KOPT-K1 (cell line): Measurements from ENCODE around the gene CEP57.
A peak's percentile ranks its signal among the peaks of the same experiment; 100 is the strongest.

Experiments
- H3K27ac ChIP-seq: fragments of 200-600 bp; sonication (generic); 2 replicates; pipeline ENCODE4 v1.5.1; 2016; ENCODE audit warnings: antibody characterized with exemption, mild to moderate bottlenecking, low read depth, low read length; ENCODE audit not compliant: poor library complexity, severe bottlenecking
- H3K36me3 ChIP-seq: fragments of 200-600 bp; sonication (generic); 2 replicates; pipeline ENCODE4 v1.5.1; 2017; ENCODE audit warnings: antibody characterized with exemption, mild to moderate bottlenecking, low read length, moderate library complexity; ENCODE audit not compliant: insufficient read depth
- H3K9me3 ChIP-seq: fragments of 200-600 bp; sonication (generic); 2 replicates; pipeline ENCODE4 v1.5.1; 2017; ENCODE audit warnings: antibody characterized with exemption, low read length, mild to moderate bottlenecking; ENCODE audit not compliant: insufficient read depth, poor library complexity, severe bottlenecking

CEP57 gene

DNA sequence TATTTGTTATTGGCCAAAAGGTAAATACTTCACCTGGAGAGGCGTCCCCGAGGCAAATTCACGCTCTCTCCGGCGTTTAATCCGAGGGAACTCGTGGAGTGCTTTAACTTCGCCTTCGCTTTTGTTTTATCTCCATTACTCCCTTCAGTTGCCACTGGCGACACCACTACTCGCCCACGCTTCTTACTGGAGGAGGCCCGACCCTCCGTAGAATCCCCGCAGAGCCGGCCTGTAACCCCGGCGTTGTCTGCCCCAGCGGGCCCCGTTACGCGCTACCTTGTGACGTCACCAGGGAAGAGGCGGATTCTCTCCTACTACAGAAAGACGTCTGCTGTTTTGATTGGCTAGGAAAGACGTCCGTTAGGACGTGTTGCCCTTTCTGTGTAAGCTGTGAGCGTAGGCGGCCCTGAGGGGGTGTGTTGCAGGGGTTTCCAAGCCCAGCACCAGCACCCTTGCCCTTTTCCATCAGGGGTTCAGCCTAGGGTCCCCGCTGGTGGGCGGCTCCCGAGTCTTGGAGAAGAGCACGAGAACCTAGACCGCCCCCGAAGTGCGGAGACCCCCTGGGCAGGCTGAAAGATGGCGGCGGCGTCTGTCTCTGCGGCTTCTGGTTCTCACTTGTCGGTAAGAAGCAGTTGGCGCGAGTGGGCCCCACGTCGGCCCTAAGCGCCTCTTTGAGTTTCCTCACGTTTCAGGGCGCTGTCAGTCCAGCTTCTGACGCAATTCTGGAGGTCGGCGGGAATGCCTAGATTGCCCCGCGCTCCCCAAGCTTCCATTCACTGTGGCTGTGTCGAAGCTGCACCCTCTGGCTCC, at the start of gene CEP57:
Gene CEP57 (plus strand): TSS at position 376 of the 810 bp plus-strand sequence. CDS start 201 bp downstream, at position 577.
- peaks cover 37% of the 10 kb centered on the region for H3K36me3 ChIP-seq
- no peaks in the 10 kb centered on the region for H3K9me3 ChIP-seq
- H3K27ac ChIP-seq, result peak within 1 kb of the TSS; percentile 90

GRCh38 chr11:95750101-95750500, 40.2 kb upstream of the CEP57 start:
- Histone ChIP-seq H3K36me3 (no peaks in the 10 kb centered on the region), H3K27ac (no peak overlapping the region), H3K9me3 (no peaks in the 10 kb centered on the region)

GRCh38 chr11:95751515-95751914, 38.8 kb upstream of the CEP57 start:
- Histone ChIP-seq H3K27ac (no peak overlapping the region), H3K9me3 (no peaks in the 10 kb centered on the region), H3K36me3 (no peaks in the 10 kb centered on the region)

GRCh38 chr11:95760941-95761340, 29.4 kb upstream of the CEP57 start:
- H3K36me3 ChIP-seq, result no peaks in the 10 kb centered on the region
- no peaks in the 10 kb centered on the region for H3K9me3 ChIP-seq
- no peak overlapping the region for H3K27ac ChIP-seq

DNA sequence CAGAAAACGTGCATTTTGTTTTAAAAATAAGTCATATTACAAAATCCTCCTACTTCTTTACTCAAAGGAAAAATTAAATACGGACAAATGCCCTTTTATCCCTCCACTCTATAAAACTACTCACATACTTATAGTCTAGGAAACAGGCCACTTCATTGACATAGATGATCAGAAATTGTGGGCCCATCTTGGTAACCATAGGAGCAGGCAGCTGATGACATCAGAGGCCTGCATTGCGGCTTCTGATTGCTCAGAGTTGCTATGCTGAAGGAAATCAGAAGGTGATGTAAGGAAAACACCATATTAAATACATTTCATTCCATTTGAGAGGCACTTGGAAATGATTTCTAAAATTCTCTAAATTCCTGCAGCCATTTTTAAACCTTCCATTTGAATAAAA, 27.8 kb upstream of the CEP57 start:
- 0 out of 2 replicates have a peak, but pooled peaks cover 2% of the 10 kb centered on the region for H3K36me3 ChIP-seq
- H3K27ac ChIP-seq, result no peak overlapping the region
- no peaks in the 10 kb centered on the region for H3K9me3 ChIP-seq

- no peak overlapping the region for H3K27ac ChIP-seq
- H3K9me3 ChIP-seq, result no peaks in the 10 kb centered on the region
- H3K36me3 ChIP-seq, result peaks cover 20% of the 10 kb centered on the region
Observed at GRCh38 chr11:95764267-95764898, 25.9 kb upstream of the CEP57 start.

DNA sequence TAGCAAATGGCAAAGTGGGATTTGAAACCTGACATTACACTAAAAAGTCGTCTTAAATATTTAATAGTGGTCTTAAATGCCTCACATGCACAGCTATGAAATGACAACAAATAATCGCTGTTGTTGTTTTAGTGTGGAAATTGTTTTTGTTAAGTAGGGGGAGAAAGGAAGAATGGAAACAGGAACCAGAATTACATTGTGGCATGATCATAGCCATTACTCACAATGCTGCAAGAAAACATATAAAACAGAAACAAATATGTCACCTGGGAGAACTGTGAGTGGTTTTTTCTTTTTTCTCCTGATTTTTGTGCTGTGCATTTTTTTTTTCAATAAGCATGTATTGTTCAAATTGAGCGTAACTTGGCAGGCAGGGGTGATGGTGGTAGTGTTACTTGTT, 23.6 kb upstream of the CEP57 start:
- Histone ChIP-seq H3K36me3 (peaks cover 42% of the 10 kb centered on the region), H3K27ac (no peak overlapping the region), H3K9me3 (no peaks in the 10 kb centered on the region)

GRCh38 chr11:95767498-95767897, 22.8 kb upstream of the CEP57 start:
- H3K9me3 ChIP-seq, result no peaks in the 10 kb centered on the region
- H3K36me3 ChIP-seq, result peaks cover 50% of the 10 kb centered on the region
- no peak overlapping the region for H3K27ac ChIP-seq

DNA sequence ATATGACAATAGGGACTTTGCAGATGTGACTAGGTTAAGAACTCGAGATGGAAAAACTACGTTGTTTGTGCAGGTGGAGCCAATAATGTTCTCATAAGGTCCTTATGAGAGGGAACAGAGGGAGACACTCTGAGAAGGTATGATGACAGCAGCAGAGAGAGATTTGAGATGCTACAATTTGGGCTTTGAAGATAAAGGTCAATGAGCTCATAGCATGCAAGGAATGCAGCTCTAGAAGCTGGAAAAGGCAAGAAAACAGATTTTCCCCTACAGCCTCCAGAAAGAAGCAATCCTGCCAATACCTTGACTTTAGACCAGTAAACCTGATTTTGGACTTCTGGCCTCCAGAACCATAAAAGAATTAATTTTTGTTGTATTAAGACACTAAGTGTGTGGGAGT, 21.8 kb upstream of the CEP57 start:
- no peaks in the 10 kb centered on the region for H3K9me3 ChIP-seq
- peaks cover 59% of the 10 kb centered on the region for H3K36me3 ChIP-seq
- H3K27ac ChIP-seq, result no peak overlapping the region

- Histone ChIP-seq H3K27ac (no peak overlapping the region), H3K9me3 (no peaks in the 10 kb centered on the region), H3K36me3 (peaks cover 98% of the 10 kb centered on the region)
Observed at GRCh38 chr11:95776859-95777258, 13.4 kb upstream of the CEP57 start.

- no peaks in the 10 kb centered on the region for H3K9me3 ChIP-seq
- no peak overlapping the region for H3K27ac ChIP-seq
- peaks cover 100% of the 10 kb centered on the region for H3K36me3 ChIP-seq
Observed at GRCh38 chr11:95778699-95779098, 11.6 kb upstream of the CEP57 start.

- Histone ChIP-seq H3K27ac (no peak overlapping the region), H3K36me3 (peaks cover 100% of the 10 kb centered on the region)
Observed at GRCh38 chr11:95780544-95780943, 9.8 kb upstream of the CEP57 start.

DNA sequence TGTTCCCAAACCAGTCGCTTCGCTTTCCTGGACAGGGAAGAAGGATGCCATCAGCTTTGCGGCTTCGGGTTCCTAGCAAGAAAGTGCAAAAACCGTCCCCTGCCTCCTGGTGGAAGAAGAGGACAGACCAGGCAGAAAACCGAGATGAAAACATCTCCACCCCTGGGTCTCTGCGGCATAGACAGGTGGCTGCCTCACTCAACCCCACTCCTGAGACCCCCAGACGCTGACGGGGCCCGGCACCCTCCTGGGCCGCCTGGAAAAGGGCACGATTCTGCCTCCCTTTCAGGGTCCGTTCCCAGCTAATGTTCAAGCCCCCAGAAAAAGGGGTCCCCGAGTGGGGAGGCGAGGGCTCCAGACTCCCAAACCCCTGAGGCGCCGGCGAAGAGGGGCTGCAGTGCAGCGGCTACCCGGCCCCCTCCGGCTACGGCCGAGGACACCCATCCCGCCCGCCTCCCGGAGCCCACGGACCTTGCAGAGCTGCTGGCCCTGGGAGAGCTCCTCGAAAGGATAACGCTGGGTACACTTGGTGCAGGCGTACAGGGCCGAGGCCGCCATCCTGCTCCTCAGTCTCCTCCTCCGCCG, 1.3 kb upstream of the CEP57 start:
- H3K36me3 ChIP-seq, result peaks cover 46% of the 10 kb centered on the region
- H3K9me3 ChIP-seq, result no peaks in the 10 kb centered on the region
- H3K27ac ChIP-seq, result peak overlapping the region; percentile 90

More at GRCh38 chr11:95780544-95780943, 9.8 kb upstream of the CEP57 start:
- no peaks in the 10 kb centered on the region for H3K9me3 ChIP-seq

- Histone ChIP-seq H3K9me3 (no peaks in the 10 kb centered on the region), H3K36me3 (peaks cover 45% of the 10 kb centered on the region), H3K27ac (peak within 1 kb of the TSS; percentile 90)
Observed at GRCh38 chr11:95789506-95790122, 684 bp upstream of the CEP57 start, which contains the start of gene FAM76B. FAM76B (minus strand) TSS chr11:95789782; CDS start chr11:95789478, 304 bp downstream.
